Smooth muscle cell (in vitro differentiated cells): Measurements from ENCODE around the gene ANKAR. TPM values are rescaled to one million over a fixed set of nuclear protein-coding genes. Genes with fewer than 3 reads are reported as not detected.

ENCODE experiments used
- DNase-seq: peaks from one replicate; lab custom pipeline; 2025; ENCODE audit not compliant: unreplicated experiment; lab: John Stamatoyannopoulos, UW
- H2AFZ ChIP-seq: fragments of 200-600 bp; sonication (generic); 2 replicates; pipeline ENCODE4 v1.6.0; 2016; ENCODE audit warnings: antibody characterized with exemption, low read depth, mild to moderate bottlenecking
- H3F3A ChIP-seq: fragments of 200-600 bp; sonication (generic); 2 replicates; pipeline ENCODE4 v1.6.0; 2017; ENCODE audit warnings: antibody characterized with exemption, low read depth
- H3K27ac ChIP-seq: fragments of 200-600 bp; sonication (generic); 2 replicates; pipeline ENCODE4 v1.5.1; 2016; ENCODE audit warnings: low read depth, mild to moderate bottlenecking
- H3K27me3 ChIP-seq: fragments of 200-600 bp; sonication (generic); 2 replicates; pipeline ENCODE4 v1.6.1; 2016; ENCODE audit warnings: low read depth, mild to moderate bottlenecking
- H3K36me3 ChIP-seq: fragments of 200-600 bp; sonication (generic); 2 replicates; pipeline ENCODE4 v1.5.1; 2016; ENCODE audit warnings: low read depth
- H3K4me1 ChIP-seq: fragments of 200-600 bp; sonication (generic); 2 replicates; pipeline ENCODE4 v1.5.1; 2016; ENCODE audit warnings: low read depth
- H3K4me2 ChIP-seq: fragments of 200-600 bp; sonication (generic); 2 replicates; pipeline ENCODE4 v1.6.0; 2016; ENCODE audit warnings: mild to moderate bottlenecking
- H3K4me3 ChIP-seq: fragments of 200-600 bp; sonication (generic); 2 replicates; pipeline ENCODE4 v1.5.1; 2016; ENCODE audit warnings: mild to moderate bottlenecking
- H3K79me2 ChIP-seq: fragments of 200-600 bp; sonication (generic); 2 replicates; pipeline ENCODE4 v1.6.0; 2016; ENCODE audit warnings: low read depth, mild to moderate bottlenecking
- H3K9ac ChIP-seq: fragments of 200-600 bp; sonication (generic); 2 replicates; pipeline ENCODE4 v1.6.0; 2016; ENCODE audit warnings: low read depth
- H3K9me3 ChIP-seq: fragments of 200-600 bp; sonication (generic); replicated peaks from 2 replicates; pipeline ENCODE4 v1.5.1; 2016; ENCODE audit warnings: low read depth
- H4K20me1 ChIP-seq: fragments of 200-600 bp; sonication (generic); 2 replicates; pipeline ENCODE4 v1.6.0; 2016; ENCODE audit warnings: low read depth
- CTCF ChIP-seq: fragments of 200-600 bp; sonication (generic); IDR thresholded peaks from 2 replicates; pipeline ENCODE4 v1.5.1; 2017; ENCODE audit warnings: borderline replicate concordance, mild to moderate bottlenecking, antibody characterized with exemption; ENCODE audit not compliant: insufficient read depth, poor library complexity, severe bottlenecking
- WGBS: methylation state at CpG from one replicate; pipeline ENCODE4 v1.1.7; 2016; ENCODE audit warnings: low lambda C conversion rate; 5-methylcytosine and 5-hydroxymethylcytosine counted together
- polyA plus RNA-seq: library from polyadenylated mRNA; unstranded; fragments of >200 nt; fragmentation: Nextera tagmentation; extraction: Ambion mirVana; gene quantifications from 2 replicates; pipeline ENCODE4 v1.2.1, GENCODE V29; 2016
- total RNA-seq: library from RNA; depleted of rRNA; stranded (reverse); fragments of >200 nt; gene quantifications from 2 replicates; pipeline ENCODE4 v1.2.3, GENCODE V29; 2014

ANKAR gene
- total and polyA plus RNA-seq, 2 experiments from 2014 or later: 0.89 to 17.1 TPM

GRCh38 chr2:189628817-189629530 lies 45.5 kb upstream of the ANKAR start:
- DNase-seq: no peak
- no peak overlapping the region for H3K27ac ChIP-seq

DNA sequence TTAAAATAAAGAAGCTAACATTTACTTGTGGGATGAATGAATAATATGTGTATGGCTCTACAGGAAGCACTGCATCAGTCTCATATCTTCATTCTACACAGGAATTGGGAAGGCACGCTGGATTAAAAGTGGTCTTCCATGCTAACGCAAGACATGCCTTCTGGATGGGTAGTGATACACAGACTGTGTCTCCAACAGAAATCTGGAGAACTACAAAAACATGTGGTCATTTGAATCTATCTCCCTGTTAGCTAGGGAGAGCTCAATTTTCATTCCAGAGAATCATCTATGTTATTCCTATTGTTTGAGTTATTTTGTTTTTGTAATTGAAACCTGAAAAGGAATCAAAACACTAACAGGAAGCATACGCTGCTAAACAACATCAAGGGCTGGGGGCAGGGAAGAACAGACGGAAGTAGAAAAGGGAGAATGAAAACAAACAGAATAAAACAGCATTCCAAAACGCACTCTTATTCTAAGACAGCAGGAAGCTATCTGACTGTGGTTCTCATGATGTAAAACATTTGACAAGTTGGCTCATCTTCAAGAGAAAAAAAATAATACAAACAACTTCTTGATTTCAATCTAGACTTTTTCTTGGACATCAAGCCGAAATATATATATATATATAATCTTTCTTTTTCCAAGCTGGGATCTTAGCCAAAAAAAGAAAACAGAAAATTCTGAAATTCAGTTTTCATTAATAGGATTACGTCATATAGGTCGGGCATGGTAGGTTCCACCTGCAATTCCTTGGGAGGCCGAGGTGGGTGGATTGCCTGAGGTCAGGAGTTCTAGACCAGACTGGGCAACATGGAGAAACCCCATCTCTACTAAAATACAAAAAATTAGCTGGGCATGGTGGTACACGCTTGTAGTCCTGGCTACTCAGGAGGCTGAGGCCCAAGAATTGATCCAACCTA lies 44.7 kb upstream of the ANKAR start:
- peak overlapping the region; percentile 1 for H3K4me2 ChIP-seq
- no peaks in the 10 kb centered on the region for H3K36me3 ChIP-seq
- 74% methylated on average over 10 of the region's 10 CpGs for WGBS
- H3K79me2 ChIP-seq: no peaks in the 10 kb centered on the region
- no peaks in the 10 kb centered on the region for H3K4me1 ChIP-seq
- H3K4me3 ChIP-seq: no peak overlapping the region
- no peak overlapping the region for H3K9ac ChIP-seq
- H3K9me3 ChIP-seq: no peaks in the 10 kb centered on the region
- peak overlapping the region; percentile 83 for H2AFZ ChIP-seq
- no peaks in the 10 kb centered on the region for H4K20me1 ChIP-seq
- H3F3A ChIP-seq: no peaks in the 10 kb centered on the region
- no peaks in the 10 kb centered on the region for H3K27me3 ChIP-seq
- no peak for DNase-seq
- peak overlapping the region; percentile 35 for H3K27ac ChIP-seq
- no peak for TF ChIP-seq CTCF

More at GRCh38 chr2:189628817-189629530, 45.5 kb upstream of the ANKAR start:
- no peak overlapping the region for H3K4me2 ChIP-seq
- no peaks in the 10 kb centered on the region for H3K27me3 ChIP-seq
- H3F3A ChIP-seq: no peaks in the 10 kb centered on the region
- no peaks in the 10 kb centered on the region for H3K9me3 ChIP-seq
- peak overlapping the region; percentile 83 for H2AFZ ChIP-seq
- no peak for TF ChIP-seq CTCF
- no peak overlapping the region for H3K4me3 ChIP-seq
- no peaks in the 10 kb centered on the region for H3K79me2 ChIP-seq
- H3K36me3 ChIP-seq: no peaks in the 10 kb centered on the region
- WGBS: 92% methylated on average over 9 of the region's 9 CpGs
- H3K9ac ChIP-seq: no peak overlapping the region
- H3K4me1 ChIP-seq: no peaks in the 10 kb centered on the region
- H4K20me1 ChIP-seq: no peaks in the 10 kb centered on the region

DNA sequence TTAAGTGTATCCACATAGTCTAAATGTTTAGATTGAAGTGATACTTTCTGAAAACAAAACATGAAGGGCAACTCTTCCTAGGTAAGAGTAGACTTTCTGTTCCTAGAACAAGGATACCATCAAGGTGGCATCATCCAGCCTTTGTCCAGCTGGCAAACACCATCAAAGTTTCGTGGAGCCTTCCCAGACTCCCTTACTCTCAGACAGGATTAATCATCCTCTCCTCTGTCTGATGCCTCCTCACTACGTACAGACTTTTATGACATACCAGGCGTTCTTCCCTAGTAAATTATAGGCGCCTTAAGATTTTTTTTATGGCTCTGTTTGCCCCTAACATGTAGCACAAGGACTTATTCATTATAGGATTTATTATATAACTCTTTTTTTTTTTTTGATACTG lies 42.6 kb upstream of the ANKAR start:
- H2AFZ ChIP-seq: peak overlapping the region; percentile 24
- DNase-seq: no peak
- 32% methylated on average over 4 of the region's 4 CpGs for WGBS

More for the DNA sequence above, 42.6 kb upstream of the ANKAR start:
- no peaks in the 10 kb centered on the region for H3K9me3 ChIP-seq
- peak overlapping the region; percentile 58 for H3K27ac ChIP-seq
- no peak overlapping the region for H3K4me3 ChIP-seq
- TF ChIP-seq CTCF: no peak
- H4K20me1 ChIP-seq: no peaks in the 10 kb centered on the region
- no peaks in the 10 kb centered on the region for H3K36me3 ChIP-seq
- no peaks in the 10 kb centered on the region for H3K27me3 ChIP-seq
- no peak overlapping the region for H3K9ac ChIP-seq
- no peaks in the 10 kb centered on the region for H3K79me2 ChIP-seq
- H3F3A ChIP-seq: no peaks in the 10 kb centered on the region
- H3K4me2 ChIP-seq: no peak overlapping the region
- H3K4me1 ChIP-seq: no peaks in the 10 kb centered on the region
